Measurements from ENCODE around the gene ZNF416.

Gene ZNF416

DNA sequence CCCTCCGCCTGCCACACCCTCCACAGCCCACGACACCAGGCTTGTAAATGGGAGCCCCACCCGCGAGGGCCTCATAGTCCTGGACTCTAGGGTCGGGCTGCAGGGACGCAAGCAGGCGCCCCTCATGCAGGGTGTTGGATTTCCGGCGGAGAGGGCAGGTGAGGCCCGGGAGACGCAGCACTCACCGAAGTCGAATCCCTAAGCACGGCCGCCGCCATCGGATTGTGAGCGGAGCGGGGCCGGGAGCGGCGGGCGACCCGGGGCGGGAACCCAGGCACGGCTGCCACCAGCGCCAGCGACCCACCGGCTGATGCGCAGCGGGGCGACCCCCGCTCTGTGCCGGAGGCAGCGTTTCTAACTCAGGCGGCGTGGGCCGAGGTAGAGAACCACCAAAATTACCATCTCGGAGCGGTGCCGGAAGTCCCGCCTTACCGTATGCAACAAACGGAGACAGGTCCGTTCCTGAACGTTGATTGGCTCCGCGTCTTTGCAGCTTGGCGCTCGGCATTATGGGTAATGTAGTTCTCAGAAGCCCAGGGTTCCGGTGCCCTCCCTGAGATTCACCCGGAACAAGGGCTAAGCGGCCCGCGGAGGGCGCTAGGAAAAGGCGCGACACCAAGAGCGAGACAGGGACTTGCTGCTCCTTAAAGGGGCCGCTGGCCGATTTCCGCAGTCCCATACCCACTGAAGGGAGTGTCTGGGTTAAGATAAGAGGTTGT is at the start of gene ZNF416:
Gene ZNF416, minus strand, starts transcription at position 425 of the 719 bp plus-strand sequence. Its CDS starts 207 bp downstream, at position 218.
- DNase-seq = peak; percentile 98 to 99 (median 99)

DNA sequence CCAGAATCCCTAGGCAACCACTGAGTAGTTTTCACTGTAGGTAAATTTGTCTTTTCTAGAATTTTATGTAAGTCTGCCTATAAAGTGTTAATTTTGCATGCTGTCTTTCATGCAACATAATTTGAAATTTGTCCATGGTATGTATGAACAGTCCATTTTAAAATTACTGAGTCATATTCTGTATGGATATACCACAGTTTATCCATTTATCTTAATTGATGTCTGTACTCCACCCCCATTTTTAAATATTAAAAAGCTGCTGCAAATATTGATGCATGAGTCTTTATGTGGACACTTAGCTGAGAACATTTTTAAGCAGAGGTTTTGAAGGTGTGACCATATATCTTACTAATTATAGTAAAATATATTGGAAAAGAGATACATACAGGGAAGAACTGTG is 44.4 kb upstream of the ZNF416 start:
- DNase-seq = no peak

DNA sequence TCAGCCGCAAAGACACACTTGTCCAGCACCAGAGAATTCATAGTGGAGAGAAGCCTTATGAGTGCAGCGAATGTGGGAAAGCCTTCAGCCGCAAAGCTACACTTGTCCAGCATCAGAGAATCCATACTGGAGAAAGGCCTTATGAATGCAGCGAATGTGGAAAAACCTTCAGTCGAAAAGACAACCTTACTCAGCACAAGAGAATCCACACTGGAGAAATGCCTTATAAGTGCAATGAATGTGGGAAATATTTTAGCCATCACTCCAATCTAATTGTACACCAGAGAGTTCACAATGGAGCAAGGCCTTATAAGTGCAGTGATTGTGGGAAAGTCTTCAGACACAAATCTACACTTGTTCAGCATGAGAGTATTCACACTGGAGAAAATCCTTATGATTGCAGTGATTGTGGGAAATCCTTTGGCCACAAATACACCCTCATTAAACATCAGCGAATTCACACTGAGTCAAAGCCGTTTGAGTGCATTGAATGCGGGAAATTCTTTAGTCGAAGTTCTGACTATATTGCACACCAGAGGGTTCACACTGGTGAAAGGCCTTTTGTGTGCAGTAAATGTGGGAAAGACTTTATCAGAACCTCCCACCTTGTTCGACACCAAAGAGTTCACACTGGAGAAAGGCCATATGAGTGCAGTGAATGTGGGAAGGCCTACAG is 42.1 kb upstream of the ZNF416 start:
- DNase-seq = no peak

DNA sequence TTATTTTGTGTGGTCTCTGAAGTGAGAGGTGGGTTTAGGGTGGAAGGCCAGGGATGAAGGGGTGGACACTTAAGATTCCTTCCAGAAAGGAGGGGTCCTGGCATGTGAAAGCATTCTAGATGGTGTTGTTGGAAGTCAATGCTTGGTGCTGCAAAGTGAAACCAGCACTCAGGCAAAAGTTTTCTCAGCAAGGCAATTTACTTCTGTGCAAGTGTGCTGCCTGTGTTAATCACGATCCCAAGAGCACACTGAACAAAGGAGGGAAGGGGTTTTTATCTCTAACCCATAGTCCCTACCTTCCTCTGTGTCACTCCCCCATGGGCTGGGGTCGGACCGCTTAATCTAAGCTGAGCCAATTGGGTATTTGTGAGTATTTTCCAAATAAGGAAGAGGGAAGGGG is 36.6 kb upstream of the ZNF416 start:
- DNase-seq = peak in 2 of 3 donors; percentile 11 to 29

DNA sequence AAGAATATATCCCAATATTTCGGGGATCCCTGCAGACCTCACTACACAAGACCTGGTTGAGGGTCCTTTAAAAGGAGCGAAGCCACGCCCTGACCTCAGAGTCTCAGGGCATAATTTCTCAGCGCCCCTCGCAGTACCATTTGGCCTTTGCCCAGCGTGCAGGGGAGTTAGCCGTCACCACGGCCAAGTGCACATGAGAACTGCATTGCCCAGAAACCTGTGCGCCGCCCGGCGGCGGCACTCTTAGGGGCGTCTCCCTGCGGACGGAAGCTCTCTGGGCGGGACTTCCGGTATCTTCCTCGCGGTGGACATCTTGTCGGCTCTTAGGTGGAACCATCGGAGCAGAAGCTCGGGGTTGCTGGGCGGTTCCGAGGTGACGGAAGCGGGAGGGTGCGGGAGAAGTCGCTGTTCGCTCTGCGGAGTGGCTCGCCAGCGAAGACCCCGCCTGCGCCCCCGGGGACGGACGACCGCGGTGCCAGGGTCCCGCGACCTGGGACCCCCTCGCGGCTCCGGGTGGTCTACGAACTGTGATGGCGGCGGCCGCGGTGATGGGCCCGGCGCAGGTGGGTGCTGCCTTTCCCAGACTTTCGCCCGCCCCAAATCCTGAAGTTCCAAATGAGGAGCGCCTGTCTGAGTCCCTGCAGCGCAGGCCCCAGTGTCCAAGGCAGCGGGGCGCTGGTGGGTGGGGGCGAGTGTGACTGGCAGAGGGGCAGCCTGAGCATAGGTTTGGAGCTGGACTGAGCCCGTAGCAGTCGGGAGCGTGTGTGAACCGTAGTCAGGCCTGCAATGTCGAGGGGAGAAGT is 35.4 kb upstream of the ZNF416 start, which contains the start of gene ZNF134:
Gene ZNF134, plus strand, starts transcription at position 302 of the 803 bp plus-strand sequence. CDS start 5,227 bp downstream, outside the sequence.
- peak; percentile 93 to 96 (median 95) for DNase-seq

DNA sequence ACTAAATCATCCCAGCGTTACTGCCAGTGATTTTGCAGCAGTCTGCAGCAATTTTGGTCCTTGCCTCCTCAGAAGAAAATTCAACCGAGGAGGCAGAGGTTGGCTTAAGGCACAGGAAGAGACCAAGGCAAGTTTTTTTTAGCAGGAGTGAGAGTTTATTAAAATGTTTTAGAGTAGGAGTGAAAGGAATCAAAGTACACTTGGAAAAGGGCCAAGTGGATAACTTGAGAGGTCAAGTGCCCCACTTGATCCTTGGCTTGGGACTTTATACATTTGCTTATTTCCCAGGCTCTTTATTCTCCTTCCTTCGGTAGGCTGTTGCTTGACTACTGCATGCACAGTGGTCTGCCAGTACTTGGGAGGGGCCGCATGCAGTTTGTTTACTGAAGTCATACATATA is 32.4 kb upstream of the ZNF416 start:
- no peak for DNase-seq

DNA sequence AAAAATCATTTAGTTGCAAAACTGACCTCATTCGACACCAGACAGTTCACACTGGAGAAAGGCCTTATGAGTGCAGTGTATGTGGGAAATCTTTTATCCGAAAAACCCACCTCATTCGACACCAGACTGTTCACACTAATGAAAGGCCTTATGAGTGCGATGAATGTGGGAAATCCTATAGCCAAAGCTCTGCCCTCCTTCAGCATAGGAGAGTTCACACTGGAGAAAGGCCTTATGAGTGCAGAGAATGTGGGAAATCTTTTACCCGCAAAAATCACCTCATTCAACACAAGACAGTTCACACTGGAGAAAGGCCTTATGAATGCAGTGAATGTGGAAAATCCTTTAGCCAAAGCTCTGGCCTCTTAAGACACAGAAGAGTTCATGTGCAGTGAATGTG is 28.2 kb upstream of the ZNF416 start:
- DNase-seq = no peak

DNA sequence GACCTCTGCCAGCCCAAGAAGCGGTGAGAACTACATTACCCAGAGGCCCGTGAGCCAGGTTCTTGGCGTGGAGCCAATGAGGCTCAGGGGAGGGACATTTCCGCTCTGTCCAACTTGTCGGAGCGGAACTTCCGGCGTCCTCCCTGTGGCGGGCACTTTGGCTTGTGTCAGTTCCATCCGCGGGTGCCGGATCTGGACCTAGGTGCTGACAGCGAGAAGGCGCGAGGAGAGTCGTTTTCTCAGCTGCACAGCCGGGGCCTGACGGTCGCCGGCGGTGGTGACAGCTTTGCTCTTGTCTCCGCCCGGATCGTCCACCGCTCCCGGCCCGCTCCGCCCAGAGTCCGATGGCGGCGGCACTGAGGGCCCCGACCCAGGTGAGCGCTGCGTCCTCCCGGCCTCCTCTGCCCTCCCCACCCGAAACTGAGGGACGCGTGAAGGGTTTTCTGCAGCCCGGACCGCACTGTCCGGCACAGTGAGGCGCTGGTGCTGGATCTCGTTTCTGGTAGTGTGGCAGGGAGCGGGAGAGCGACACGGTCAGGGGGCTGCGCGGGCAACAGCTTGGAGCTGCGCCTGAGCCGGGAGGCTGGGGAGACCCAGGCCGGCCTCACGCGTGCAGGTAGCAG is 21.2 kb upstream of the ZNF416 start, which contains the start of gene ZNF530:
Gene ZNF530, plus strand, starts transcription at position 125 of the 623 bp plus-strand sequence. CDS start 4,461 bp downstream, outside the sequence.
- peak; percentile 95 to 98 (median 97) for DNase-seq

DNA sequence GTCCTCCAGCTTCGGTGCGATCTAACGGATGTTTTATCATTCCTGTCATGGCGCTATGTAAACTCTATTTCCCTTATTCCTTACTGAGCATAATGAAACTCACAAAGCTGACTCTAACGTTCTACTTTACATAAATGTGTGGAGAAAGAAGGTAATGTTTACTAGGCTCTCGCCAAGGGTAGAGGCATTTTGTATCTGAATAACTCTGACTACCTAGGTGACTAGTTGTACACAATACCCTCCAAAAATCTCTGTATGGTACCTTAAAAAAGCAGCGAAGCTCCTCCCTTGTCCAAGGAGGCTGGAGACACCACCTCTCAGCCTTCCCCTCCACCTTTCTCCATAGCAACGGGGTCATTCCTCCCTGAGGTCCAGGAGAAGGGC is 20.7 kb upstream of the ZNF416 start:
- DNase-seq = no peak

DNA sequence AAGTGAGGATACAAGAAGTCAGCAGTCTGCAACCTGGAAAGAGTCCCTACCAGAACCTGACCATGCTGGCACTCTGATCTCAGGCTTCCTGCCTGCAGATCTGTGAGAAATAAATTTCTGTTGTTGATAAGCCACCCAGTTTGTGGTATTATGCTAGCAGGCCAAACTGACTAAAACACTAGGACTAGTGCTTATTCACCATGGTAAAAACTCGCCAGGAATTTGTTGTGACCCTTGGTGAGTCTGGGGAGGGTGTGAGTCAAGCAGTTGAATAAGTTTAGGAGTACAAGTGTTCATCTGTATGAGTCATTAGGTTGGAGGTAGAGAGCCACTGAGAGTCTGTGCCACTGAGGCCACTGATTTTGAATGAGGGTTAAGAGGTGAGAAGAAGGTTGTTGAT is 8.8 kb upstream of the ZNF416 start:
- DNase-seq = no peak

DNA sequence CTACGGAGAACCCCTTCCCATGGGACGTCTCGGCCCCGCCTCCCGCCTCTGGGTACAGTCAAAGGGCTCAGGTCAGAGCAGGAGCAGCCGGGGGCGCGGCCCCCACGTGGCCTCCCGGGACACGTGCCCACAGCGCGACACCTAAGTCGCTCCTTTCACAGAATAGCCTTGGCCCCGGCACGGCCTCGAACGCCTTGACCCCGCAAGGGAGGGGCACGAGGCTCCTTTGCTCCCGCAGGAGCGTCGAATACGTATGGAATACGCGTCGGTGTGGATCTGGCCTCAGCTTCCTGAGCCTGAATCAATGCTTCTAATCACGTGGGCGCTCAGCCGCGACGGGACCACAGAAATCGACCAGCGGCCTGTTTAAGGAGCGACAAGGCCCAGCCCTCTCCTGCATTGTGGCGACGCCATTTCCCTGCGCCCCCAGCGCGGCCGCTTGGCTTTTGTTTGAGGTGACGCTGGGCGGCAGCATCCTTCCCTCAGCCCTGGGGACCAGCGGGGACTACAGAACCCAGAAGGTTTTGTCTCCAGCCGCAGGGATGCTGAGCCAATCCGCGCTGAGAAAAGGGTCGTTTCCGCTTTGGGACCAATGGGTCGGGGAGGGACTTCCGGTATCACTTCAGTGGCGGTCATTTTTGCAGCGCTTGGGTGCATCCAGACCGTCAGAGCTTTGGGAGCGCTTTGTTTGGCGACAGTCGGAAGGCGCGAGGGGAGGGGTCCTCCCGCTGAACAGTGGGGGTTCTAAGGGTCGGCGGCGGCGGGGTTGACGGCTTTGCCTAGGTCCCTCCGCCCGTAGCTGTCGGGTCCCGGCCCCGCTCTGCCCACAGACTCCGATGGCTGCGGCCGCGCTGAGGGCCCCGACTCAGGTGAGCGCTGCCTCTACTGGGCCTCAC is 5.1 kb upstream of the ZNF416 start, which contains the start of gene ZIK1:
Gene ZIK1, plus strand, starts transcription at position 625 of the 896 bp plus-strand sequence. Its CDS starts 212 bp downstream, at position 837.
- peak; percentile 91 to 93 (median 92) for DNase-seq

DNA sequence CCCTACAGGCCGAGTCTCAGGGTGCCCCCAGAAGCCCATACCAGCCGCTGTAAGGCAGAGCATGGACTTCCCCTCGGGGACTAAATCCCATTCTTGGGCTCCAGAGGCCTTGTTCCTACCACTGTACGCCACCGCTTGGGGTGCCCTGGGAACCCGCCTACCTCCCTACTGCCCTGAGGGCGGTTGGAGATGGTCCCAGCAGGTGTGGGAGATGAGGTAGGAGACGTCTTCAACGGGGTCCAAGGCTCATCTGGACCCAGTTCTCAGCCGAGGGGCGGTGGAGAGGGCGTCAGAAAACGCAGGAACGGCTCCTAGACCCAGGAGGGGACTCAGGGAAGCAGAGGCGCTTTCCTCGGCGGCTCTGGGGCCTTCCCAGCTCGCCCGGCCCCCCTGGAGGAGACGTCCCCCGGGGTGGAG is 4.4 kb upstream of the ZNF416 start:
- no peak for DNase-seq

DNA sequence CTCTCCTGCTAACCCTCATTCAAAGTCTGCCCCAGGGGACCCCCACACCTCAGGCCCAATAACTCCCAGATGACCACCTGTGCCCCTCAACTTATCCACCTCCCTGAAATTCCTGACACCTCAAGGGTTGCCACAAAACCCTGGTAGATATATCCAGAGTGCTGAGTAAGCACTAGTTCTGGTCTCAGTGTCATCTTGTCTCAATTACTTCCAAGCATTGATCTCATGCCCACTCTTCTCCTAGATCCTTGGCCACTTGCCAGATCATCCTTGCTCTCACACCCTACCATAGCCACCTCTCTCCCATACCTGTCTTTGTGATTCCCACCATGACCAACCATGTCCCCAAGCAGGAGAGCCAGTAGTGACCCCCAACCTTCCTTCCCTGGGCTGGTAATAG is 2.0 kb downstream of the ZNF416 start:
- DNase-seq = no peak

DNA sequence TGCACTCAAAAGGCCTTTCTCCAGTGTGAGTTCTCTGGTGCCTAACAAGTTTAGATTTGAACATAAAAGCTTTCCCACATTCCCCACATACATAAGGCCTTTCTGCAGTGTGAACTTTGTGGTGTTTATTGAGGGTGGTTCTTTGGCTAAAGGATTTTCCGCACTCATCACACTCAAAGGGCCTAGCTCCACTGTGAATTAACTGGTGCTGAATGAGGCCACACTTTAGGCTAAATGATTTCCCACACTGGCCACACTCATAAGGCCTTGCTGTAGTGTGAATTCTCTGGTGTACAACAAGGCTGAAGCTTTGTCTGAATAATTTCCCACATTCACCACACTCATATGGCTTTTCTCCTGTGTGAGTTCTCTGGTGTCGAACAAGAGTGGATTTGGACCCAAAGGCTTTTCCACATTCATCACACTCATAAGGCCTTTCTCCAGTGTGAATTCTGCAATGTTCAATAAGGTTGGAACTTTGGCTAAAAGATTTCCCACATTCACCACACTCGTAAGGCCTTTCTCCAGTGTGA is 6.2 kb downstream of the ZNF416 start:
- DNase-seq = no peak

DNA sequence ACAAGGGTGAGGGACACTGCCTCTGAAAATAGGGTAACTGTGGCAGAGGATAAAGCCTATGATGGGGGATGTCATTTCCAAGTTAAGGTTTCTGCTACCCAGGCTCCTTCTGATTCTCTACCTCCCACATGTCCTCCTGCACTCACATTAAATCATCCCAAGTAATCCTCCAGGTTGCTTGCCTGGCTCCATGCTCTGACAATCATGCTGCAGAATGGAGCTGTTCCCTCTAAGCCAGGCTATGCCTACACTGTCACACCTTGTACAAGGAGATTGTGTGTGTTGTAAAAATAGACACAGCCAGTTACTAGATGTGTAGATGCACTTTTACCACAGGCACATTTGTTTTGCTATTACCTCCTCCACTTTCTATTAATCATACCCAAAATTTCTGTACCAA is 8.0 kb downstream of the ZNF416 start:
- no peak for DNase-seq

DNA sequence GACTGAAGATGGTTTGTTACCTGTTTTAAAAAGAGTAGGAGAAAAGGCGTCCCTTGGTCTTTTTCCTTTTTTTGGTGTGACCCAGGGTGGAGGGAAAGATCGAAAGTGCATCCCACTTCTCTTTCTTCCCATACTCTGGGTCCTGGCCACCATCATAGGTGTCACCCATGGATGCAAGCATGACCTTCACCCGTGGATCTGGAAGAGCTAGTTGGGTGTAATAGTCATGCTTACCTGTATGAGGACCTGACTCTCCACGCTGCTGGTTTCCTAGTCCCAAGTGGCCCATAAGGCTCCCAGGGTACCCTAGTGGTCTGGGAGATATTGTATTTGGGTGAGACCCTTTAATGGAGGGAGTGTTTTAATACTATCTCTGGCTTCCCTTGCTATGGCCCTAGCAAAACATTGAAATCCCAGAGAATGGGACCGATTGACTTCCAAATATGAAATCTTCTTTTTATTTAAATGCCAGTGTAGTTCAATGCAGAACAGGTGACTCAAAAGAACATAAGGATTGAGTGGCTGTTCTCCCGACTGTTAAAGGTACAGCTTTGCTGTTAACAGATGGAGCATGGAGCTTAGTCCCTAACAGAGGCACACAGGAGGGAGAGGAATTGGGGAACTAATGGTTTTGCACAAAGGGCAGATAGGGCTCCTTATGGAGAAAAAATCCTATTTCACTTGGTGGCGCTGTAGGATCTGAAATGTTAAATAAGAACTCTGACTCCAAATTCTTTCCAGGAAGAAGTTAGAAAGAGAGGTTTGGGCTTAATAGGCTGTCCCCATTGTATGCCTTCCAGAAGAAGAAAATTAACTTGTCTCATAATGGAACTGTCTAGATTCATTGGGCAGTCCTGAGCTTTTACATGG is 12.1 kb downstream of the ZNF416 start:
- peak in 2 of 3 donors; percentile 31 to 56 for DNase-seq

DNA sequence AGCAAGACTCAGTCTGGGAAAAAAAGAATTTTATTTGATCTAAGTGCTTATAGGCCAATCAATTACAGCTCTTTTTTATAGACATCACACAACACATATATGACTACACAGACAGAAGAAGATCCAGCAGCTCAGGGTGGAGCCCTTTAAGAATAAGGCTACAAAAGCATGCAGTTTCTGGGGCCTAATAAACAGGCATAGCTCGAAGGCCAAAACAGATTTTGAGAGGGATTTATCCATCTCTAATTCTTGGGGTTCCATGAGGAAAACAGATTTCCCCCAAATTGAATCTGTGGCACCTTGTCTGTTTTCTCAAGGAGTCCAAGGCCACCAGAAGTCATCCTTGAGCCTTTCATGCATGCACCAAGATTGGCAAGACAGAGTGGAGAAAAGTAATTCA is 15.2 kb downstream of the ZNF416 start:
- no peak for DNase-seq

DNA sequence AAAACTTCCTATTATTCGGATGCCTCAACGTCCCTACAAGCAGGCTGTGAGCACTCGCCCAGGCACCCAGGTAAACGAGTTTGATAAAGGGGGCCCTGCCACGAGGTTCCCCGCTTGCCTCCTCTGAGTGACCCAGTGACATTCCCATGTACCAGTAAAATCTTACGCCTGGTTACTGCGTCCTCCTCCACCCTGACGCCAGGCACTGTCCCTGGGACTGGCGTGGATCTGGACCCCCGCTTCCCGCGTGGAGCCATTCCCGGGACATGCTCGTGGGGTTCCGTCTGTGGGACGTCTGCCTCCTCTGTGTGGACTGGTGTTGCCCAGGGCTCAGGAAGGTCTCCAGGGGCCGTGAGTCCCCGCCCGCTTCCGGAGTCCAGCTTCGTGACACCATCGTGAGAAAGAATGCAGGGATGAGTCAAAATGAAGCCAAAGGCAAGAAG is 18.6 kb downstream of the ZNF416 start:
- DNase-seq = peak in 1 of 3 donors; percentile 5

DNA sequence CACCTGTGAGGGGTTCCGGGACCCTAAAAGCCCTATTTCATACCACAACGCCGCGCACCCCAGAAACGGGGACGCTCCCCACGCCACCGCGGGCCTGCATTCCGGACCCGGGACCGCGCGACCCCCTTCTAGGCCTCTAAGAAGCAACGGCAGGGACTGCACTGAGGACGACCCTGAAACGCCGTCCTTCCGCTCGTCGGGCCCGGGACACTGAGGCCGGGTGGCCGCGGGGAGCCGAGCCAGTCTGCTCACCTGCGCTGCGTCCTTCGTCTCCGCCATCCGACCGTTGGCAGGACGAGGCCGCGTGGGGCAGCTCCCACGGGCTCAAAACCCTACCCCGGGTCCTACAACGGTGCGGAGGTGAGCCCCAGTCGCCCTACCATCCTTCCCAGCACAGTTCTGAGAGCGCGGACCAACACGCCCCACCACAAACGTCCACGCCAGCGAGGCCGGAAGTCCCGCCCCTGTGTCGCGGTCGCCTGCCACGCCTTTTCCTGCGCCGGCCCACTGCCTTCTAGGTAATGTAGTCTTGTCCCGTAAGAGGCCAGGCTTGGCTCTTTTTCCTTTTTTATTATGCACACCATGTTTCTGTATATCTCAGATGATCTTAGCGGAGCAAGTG is 19.2 kb downstream of the ZNF416 start, which contains the start of gene ZNF550:
Gene ZNF550, minus strand, starts transcription at position 460 of the 622 bp plus-strand sequence. Its CDS starts 181 bp downstream, at position 279.
- peak; percentile 86 to 94 (median 91) for DNase-seq

Measured in suppressor macrophage treated with lipopolysaccharide for 1 hour (primary cell).